NCI-H774 (cell line): Measurements from ENCODE around the gene RBL2.
"Not testable (repeated sequence)": the region's sequence is repeated elsewhere in the genome, so short reads cannot be mapped to it uniquely, and the experiment has no call there.

Source experiments
- DNase-seq: peaks from one replicate; lab custom pipeline; 2025; lab: John Stamatoyannopoulos, UW

RBL2 gene

DNA sequence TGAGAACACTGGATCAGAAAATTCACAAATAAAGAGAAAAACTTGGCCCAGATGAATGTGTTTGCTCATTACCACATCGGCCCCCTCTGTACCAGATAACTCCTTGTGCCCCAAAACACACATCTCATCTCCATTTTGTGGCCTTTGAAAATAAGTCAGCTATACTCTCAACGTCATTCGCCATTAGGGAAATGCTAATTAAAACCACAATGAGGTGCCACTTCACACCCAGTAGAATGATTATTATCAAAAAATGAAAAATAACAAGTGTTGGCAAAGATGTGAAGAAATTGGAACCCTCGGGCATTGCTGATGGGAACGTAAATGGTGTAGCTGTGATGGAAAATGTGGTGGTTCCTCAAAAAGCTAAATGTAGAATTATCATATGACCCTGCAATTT is 103.4 kb downstream of the RBL2 start:
- DNase-seq, result no peak

DNA sequence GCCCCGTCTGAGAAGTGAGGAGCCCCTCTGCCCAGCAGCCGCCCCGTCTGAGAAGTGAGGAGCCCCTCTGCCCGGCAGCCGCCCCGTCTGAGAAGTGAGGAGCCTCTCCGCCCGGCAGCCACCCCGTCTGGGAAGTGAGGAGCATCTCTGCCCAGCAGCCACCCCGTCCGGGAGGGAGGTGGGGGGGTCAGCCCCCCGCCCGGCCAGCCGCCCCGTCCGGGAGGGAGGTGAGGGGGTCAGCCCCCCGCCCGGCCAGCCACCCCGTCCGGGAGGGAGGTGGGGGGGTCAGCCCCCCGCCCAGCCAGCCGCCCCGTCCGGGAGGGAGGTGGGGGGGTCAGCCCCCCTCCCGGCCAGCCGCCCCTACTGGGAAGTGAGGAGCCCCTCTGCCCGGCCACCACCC is 105.1 kb downstream of the RBL2 start:
- not testable (repeated sequence) for DNase-seq

DNA sequence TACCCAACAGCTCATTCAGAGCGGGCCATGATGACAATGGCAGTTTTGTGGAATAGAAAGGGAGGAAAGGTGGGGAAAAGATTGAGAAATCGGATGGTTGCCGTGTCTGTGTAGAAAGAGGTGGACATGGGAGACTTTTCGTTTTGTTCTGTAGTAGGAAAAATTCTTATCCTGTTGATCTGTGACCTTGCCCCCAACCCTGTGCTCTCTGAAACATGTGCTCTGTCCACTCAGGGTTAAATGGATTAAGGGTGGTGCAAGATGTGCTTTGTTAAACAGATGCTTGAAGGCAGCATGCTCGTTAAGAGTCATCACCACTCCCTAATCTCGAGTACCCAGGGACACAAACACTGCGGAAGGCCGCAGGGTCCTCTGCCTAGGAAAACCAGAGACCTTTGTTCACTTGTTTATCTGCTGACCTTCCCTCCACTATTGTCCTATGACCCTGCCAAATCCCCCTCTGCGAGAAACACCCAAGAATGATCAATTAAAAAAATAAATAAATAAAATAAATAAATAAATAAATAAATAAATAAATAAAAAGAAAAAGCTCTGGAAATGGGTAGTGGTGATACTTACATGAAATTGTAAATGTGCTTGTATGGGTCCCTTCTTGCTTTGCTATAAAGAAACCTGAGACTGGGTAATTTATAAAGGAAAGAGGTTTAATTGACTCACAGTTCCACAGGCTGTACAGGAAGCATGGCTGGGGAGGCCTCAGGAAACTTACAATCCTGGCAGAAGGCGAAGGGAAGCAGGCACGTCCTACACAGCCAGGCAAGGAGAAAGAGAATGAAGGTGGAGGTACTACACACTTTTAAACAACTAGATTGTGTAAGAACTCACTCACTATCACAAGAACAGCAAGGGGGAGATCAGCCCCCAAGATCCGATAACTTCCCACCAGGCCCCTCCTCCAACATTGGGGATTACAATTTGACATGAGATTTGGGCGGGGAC is 105.8 kb downstream of the RBL2 start:
- DNase-seq, result not testable (repeated sequence)
